A549 (cell line): ENCODE data around the gene ROBO1.

ENCODE experiments used
- CTCF ChIP-seq: fragments of >200 bp; sonication (Bioruptor Twin); formaldehyde crosslinking; IDR thresholded peaks from 3 replicates; pipeline ENCODE4 v1.5.1; 2016
- NR3C1 ChIP-seq: fragments of >200 bp; sonication (Bioruptor Twin); formaldehyde crosslinking; IDR thresholded peaks from 3 replicates; pipeline ENCODE4 v1.6.1; 2017

GRCh38 chr3:79517766-79518413 lies 249.9 kb downstream of the ROBO1 start:
- TF ChIP-seq CTCF (peak; percentile 45), NR3C1 (no peak)
